WI38 (cell line): ENCODE data around the gene KCTD1.

Source experiments
- H3K4me3 ChIP-seq: 2 replicates; pipeline ENCODE4 v1.5.1; 2011; ENCODE audit warnings: low read depth, mild to moderate bottlenecking, control low read depth, low read length
- TF ChIP-seq, protein P1 (sequence below): IDR thresholded peaks from 2 replicates; pipeline ENCODE4 v1.5.1; 2012; ENCODE audit warnings: low read depth, mild to moderate bottlenecking, control low read depth, low read length

KCTD1 gene

DNA sequence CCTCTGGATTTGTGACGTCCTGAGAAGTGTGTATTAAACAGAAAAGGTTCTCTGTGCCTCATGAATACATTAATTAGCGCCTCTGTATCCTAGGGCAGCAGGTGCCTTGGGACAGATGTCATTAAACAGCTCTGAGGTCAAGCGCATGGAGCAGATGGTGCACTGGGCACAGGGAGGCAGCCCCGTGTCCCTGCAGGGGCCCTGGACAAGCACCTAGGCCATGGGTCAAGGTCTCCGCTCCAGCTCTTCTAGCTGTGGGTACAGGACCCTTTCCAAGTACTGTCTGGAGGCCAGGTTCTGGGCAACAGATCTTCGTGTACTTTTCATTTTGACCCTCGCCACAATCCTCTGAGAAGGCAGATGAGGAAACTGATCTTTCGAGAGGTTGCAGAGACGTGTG, 126.4 kb downstream of the KCTD1 start:
- TF ChIP-seq, protein P1, sequence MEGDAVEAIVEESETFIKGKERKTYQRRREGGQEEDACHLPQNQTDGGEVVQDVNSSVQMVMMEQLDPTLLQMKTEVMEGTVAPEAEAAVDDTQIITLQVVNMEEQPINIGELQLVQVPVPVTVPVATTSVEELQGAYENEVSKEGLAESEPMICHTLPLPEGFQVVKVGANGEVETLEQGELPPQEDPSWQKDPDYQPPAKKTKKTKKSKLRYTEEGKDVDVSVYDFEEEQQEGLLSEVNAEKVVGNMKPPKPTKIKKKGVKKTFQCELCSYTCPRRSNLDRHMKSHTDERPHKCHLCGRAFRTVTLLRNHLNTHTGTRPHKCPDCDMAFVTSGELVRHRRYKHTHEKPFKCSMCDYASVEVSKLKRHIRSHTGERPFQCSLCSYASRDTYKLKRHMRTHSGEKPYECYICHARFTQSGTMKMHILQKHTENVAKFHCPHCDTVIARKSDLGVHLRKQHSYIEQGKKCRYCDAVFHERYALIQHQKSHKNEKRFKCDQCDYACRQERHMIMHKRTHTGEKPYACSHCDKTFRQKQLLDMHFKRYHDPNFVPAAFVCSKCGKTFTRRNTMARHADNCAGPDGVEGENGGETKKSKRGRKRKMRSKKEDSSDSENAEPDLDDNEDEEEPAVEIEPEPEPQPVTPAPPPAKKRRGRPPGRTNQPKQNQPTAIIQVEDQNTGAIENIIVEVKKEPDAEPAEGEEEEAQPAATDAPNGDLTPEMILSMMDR = no peak
- no peak overlapping the region for H3K4me3 ChIP-seq

DNA sequence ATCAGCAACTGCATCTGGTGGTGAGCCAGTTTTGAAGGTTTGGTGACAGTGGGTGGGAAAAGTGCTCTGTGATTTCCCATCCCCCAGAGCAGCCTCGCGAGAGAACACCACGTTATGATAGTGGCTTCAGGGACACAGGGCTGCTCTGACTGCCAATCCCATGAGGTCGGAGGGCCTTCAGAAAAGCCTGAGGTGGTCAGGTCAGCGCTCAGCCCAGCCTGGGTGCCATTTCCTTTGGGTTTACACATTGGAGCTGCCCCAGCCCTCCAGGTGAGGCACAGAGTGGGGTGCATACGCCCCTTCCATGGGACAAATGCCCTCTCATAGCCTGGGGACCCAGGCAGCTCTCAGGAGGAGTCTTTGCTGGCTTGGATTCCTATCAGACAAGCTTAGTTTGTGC, 126.8 kb downstream of the KCTD1 start:
- TF ChIP-seq, protein P1 = no peak

DNA sequence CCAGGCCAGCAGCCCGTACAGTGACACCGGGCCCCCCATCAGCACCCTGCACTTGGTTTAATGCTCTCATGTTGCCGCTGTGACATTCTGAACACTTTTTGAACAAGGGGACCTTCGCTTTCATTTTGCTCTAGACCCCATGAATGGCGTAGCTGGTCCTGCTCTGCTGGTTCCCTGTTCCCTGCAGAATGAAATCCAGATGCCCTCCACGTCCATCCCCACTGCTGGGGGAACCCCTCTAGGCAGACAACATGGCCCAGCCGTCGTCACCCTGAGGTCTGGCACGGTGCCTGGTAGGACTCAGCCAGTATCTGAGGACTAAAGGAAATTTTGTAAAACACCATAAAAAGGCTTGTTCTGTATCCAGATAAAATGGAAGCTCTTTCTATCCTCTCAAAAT, 128.6 kb downstream of the KCTD1 start:
- no peak overlapping the region for H3K4me3 ChIP-seq
- TF ChIP-seq, protein P1 = no peak

More for the DNA sequence above, 126.8 kb downstream of the KCTD1 start:
- H3K4me3 ChIP-seq = no peak overlapping the region

DNA sequence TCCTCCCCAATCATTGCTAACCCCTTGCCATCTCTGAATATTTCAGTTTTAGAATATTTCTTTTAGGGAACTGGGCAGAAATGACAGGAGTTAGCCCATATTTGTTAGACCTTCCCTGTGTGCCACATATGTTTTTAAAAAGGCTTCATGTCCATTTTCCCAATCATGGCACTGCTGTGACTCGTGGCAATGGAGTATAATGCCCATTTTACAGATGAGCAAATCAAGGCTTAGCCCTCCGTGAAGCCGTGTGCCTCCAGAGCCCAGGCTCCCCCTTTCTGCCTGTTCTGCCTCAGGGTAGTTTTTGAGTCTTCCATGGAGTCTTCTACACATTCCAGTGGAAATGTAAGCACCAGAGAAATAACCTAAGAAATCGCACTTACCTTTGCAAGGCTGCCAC, 130.1 kb downstream of the KCTD1 start:
- no peak overlapping the region for H3K4me3 ChIP-seq
- TF ChIP-seq, protein P1 = no peak

DNA sequence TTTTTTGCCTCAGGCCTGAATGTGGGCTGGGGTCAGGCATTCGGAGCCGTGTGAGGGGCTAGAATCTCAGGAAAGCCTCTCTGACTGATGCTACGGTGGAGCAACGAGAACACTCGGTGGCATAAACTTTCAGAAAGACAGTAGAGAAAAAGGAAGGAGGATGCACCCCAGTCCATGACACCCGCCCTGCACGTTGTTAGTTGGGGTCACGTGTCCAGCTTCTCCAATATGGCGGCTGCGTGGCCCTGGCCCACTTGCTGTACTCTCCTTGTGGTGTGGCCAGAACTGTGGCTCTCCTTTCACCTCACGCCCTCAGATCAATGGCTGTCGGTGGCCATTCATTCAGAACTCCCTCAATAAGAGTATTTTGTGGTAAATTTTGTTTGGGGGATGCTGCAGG, 131.2 kb downstream of the KCTD1 start:
- H3K4me3 ChIP-seq = no peak overlapping the region
- TF ChIP-seq, protein P1 = no peak

DNA sequence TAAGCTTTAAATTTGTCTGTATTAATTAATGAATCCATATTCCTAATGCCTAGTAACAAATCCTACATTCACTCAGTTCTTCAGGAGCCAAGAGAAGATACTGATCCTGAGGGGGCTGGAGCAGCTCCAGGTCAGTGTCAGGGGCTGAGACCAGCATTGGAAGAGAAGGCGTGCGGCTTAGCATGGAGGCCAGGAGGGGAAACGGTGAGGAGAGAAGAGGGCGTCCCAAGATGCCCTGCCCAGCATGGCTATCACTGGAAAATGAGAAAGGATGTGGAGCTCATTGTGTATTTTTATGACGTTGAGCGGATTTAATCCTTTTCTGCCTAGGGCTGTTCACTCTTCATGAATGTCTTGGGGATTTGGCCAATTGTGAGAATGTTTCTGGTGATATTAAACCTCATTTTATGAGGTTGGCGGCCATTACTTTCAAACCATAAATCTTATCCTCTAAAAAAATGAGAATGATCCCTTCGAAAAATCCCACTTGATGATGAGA, 131.7 kb downstream of the KCTD1 start:
- TF ChIP-seq, protein P1 = no peak
- H3K4me3 ChIP-seq = no peak overlapping the region

DNA sequence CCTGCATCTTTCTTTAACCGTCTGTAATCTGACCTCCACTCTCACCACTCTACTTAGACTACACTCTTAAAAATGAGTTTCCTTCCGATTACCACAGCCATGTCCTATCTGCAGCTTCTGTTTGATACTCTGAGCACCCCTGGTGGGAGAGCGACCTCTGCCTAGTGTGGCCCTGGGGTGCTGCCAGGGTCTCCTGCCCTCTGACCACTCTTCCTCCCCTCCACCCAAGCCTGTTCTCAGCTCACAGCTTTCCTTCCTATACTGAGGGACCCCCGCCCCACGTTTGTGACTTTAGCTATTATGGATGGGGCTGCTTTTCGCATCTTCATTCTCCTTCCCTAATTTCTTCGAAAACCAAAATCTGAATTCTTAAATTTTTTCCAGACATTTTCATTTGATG, 132.7 kb downstream of the KCTD1 start:
- TF ChIP-seq, protein P1 = no peak
- no peak overlapping the region for H3K4me3 ChIP-seq
